Trophoblast cell (in vitro differentiated cells and primary cell): ENCODE data around the gene FSTL1.

ENCODE experiments used
- DNase-seq, 2 donors: peaks; one replicate each; pipeline ENCODE4 v3.0.0-alpha.2; 2016
- H2AFZ ChIP-seq: 2 replicates; pipeline ENCODE4 v1.6.1; 2013; ENCODE audit warnings: low read length, moderate library complexity, mild to moderate bottlenecking; ENCODE audit not compliant: insufficient read depth, poor library complexity
- H2AK5ac ChIP-seq: 2 replicates; pipeline ENCODE4 v1.6.1; 2013; ENCODE audit warnings: mild to moderate bottlenecking, low read length
- H2BK120ac ChIP-seq: 2 replicates; pipeline ENCODE4 v1.6.1; 2013; ENCODE audit warnings: low read length, mild to moderate bottlenecking, moderate library complexity; ENCODE audit not compliant: insufficient read depth, poor library complexity
- H2BK12ac ChIP-seq: 2 replicates; pipeline ENCODE4 v1.6.1; 2013; ENCODE audit warnings: mild to moderate bottlenecking, low read length, moderate library complexity
- H2BK5ac ChIP-seq: 2 replicates; pipeline ENCODE4 v1.6.1; 2013; ENCODE audit warnings: low read length, low read depth, moderate library complexity, mild to moderate bottlenecking; ENCODE audit not compliant: poor library complexity
- H3K14ac ChIP-seq: 2 replicates; pipeline ENCODE4 v1.6.1; 2013; ENCODE audit warnings: mild to moderate bottlenecking, low read length
- H3K18ac ChIP-seq: 2 replicates; pipeline ENCODE4 v1.6.1; 2013; ENCODE audit warnings: mild to moderate bottlenecking, low read length
- H3K23ac ChIP-seq: 2 replicates; pipeline ENCODE4 v1.6.1; 2013; ENCODE audit warnings: low read length
- H3K27ac ChIP-seq: 2 replicates; pipeline ENCODE4 v1.5.1; 2013; ENCODE audit warnings: low read depth, mild to moderate bottlenecking, inconsistent platforms, low read length, moderate library complexity
- H3K27me3 ChIP-seq: 2 replicates; pipeline ENCODE4 v1.6.1; 2013; ENCODE audit warnings: inconsistent platforms, mild to moderate bottlenecking, low read length, moderate library complexity; ENCODE audit not compliant: insufficient read depth
- H3K36me3 ChIP-seq, 2 experiments: 1 replicate in 1 of 2; 2 replicates in 1 of 2; pipeline ENCODE4 v1.6.1; 2013; ENCODE audit warnings: low read length in 2 of 2, mild to moderate bottlenecking in 2 of 2, moderate library complexity in 1 of 2; ENCODE audit not compliant: insufficient read depth in 2 of 2, control insufficient read depth in 1 of 2
- H3K4ac ChIP-seq: 2 replicates; pipeline ENCODE4 v1.6.1; 2013; ENCODE audit warnings: low read depth, mild to moderate bottlenecking, low read length, moderate library complexity
- H3K4me1 ChIP-seq, 2 experiments: 1 replicate in 1 of 2; 2 replicates in 1 of 2; pipeline ENCODE4 v1.6.1; 2013; ENCODE audit warnings: low read length in 2 of 2, mild to moderate bottlenecking in 2 of 2, moderate library complexity in 1 of 2; ENCODE audit not compliant: insufficient read depth in 2 of 2, control insufficient read depth in 1 of 2
- H3K4me2 ChIP-seq: 2 replicates; pipeline ENCODE4 v1.6.1; 2013; ENCODE audit warnings: inconsistent platforms, mild to moderate bottlenecking, low read length, moderate library complexity
- H3K4me3 ChIP-seq: 2 replicates; pipeline ENCODE4 v1.5.1; 2013; ENCODE audit warnings: mild to moderate bottlenecking, low read depth, low read length, inconsistent platforms
- H3K79me1 ChIP-seq: one replicate; pipeline ENCODE4 v1.6.1; 2013; ENCODE audit warnings: low read length
- H3K79me2 ChIP-seq: 2 replicates; pipeline ENCODE4 v1.6.1; 2013; ENCODE audit warnings: low read length, mild to moderate bottlenecking; ENCODE audit not compliant: control insufficient read depth, insufficient read depth, poor library complexity
- H3K9ac ChIP-seq: 2 replicates; pipeline ENCODE4 v1.6.1; 2013; ENCODE audit warnings: mild to moderate bottlenecking, low read length
- H3K9me3 ChIP-seq: 2 replicates; pipeline ENCODE4 v1.6.1; 2013; ENCODE audit warnings: low read depth, mild to moderate bottlenecking, control low read depth, inconsistent platforms, low read length; ENCODE audit not compliant: insufficient read depth
- H4K12ac ChIP-seq: 2 replicates; pipeline ENCODE4 v1.6.1; 2013; ENCODE audit warnings: low read depth, mild to moderate bottlenecking, low read length, moderate library complexity
- H4K8ac ChIP-seq: 2 replicates; pipeline ENCODE4 v1.6.1; 2013; ENCODE audit warnings: low read depth, mild to moderate bottlenecking, low read length, moderate library complexity
- H4K91ac ChIP-seq: one replicate; pipeline ENCODE4 v1.6.1; 2013; ENCODE audit warnings: low read depth, mild to moderate bottlenecking, low read length, moderate library complexity
- WGBS: extraction: QIAGEN DNeasy Blood & Tissue Kit; methylation state at CpG from one replicate; pipeline ENCODE4 v1.1.7; 2013; ENCODE audit warnings: missing lambda C conversion rate; ENCODE audit not compliant: insufficient read length, insufficient coverage; ENCODE audit errors: extremely low coverage; 5-methylcytosine and 5-hydroxymethylcytosine counted together

Gene FSTL1

DNA sequence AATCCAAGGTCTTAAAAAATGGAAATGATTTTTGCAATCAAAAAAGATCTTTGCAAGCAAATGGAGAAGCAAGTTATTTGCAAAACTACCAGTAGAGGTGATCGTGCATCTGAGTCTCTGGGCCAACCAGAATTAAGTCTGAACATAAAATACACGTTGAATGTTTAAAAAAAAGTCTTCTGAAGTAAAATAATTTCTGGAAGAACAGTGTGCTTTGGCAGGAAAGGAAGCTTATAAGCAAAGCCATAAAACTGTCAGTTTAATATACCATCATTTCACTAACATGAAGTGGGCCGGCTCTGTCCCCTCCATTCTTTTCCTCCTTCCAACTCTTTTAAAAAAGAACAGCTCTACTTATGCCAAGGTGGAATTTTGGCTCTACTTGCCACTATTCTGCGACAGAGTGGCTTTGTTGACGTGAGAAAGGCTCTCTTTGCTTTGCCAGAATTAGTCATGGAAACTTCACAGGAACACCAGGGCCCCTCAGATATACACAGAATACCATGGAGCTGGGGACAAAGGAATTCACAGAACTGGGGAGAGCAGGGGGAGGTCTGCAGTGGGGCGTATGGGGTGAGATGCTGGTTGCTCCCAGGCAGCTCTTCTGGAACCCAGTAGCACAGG, 29.8 kb downstream of the FSTL1 start:
- no peaks in the 10 kb centered on the region for H3K79me2 ChIP-seq
- WGBS: no CpG with 5 or more reads among the region's 6 CpGs
- no peak overlapping the region for H3K14ac ChIP-seq
- no peak overlapping the region for H3K4ac ChIP-seq
- H2BK5ac ChIP-seq: no peak overlapping the region
- H2AFZ ChIP-seq: no peak overlapping the region
- no peak overlapping the region for H2AK5ac ChIP-seq
- no peak overlapping the region for H3K4me2 ChIP-seq
- H3K27me3 ChIP-seq: no peaks in the 10 kb centered on the region
- H2BK120ac ChIP-seq: no peak overlapping the region
- H3K79me1 ChIP-seq: peaks cover 6% of the 10 kb centered on the region
- no peak overlapping the region for H2BK12ac ChIP-seq
- no peak overlapping the region for H4K8ac ChIP-seq
- H4K12ac ChIP-seq: no peak overlapping the region
- no peak overlapping the region for H3K27ac ChIP-seq
- no peak overlapping the region for H3K18ac ChIP-seq
- H4K91ac ChIP-seq: no peak overlapping the region
- peaks cover 2 to 4% of the 10 kb centered on the region in 2 experiments for H3K4me1 ChIP-seq
- no peak overlapping the region for H3K4me3 ChIP-seq
- no peak for DNase-seq
- H3K23ac ChIP-seq: no peak overlapping the region
- H3K9ac ChIP-seq: no peak overlapping the region
- H3K9me3 ChIP-seq: no peaks in the 10 kb centered on the region
- peaks cover 14 to 26% of the 10 kb centered on the region in 2 experiments for H3K36me3 ChIP-seq

DNA sequence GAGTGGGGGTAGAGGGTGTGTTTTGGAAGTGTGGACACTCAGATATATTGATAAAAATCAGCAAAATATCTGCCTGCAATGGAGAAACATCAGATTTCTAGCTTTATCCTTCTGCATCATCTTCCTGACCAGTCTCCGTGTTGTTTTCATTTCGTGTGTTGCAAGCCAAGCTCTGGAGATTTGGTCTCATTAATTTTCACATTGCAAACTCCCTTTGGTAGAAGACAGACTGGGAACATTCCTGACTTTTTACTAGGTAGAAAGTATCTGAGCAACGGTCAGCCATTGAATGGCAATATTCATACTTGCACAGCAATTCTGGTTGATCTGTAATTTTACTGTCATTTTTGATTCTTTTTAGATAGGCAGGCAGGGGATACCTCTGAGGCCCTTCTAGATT, 30.4 kb downstream of the FSTL1 start:
- H3K4me2 ChIP-seq: no peak overlapping the region
- no peak overlapping the region for H3K4ac ChIP-seq
- peaks cover 2 to 4% of the 10 kb centered on the region in 2 experiments for H3K4me1 ChIP-seq
- no peaks in the 10 kb centered on the region for H3K27me3 ChIP-seq
- H3K9me3 ChIP-seq: no peaks in the 10 kb centered on the region
- peaks cover 6% of the 10 kb centered on the region for H3K79me1 ChIP-seq
- H3K79me2 ChIP-seq: no peaks in the 10 kb centered on the region
- H2BK120ac ChIP-seq: no peak overlapping the region
- H2BK5ac ChIP-seq: no peak overlapping the region
- no peak overlapping the region for H2AK5ac ChIP-seq
- no CpG with 5 or more reads among the region's 3 CpGs for WGBS
- no peak overlapping the region for H2BK12ac ChIP-seq
- H3K14ac ChIP-seq: no peak overlapping the region
- no peak overlapping the region for H2AFZ ChIP-seq
- no peak overlapping the region for H4K91ac ChIP-seq
- peaks cover 18 to 30% of the 10 kb centered on the region in 2 experiments for H3K36me3 ChIP-seq
- no peak overlapping the region for H4K8ac ChIP-seq
- no peak overlapping the region for H3K4me3 ChIP-seq
- H3K9ac ChIP-seq: no peak overlapping the region
- H4K12ac ChIP-seq: no peak overlapping the region
- H3K27ac ChIP-seq: no peak overlapping the region
- H3K23ac ChIP-seq: no peak overlapping the region
- DNase-seq: no peak
- H3K18ac ChIP-seq: no peak overlapping the region

DNA sequence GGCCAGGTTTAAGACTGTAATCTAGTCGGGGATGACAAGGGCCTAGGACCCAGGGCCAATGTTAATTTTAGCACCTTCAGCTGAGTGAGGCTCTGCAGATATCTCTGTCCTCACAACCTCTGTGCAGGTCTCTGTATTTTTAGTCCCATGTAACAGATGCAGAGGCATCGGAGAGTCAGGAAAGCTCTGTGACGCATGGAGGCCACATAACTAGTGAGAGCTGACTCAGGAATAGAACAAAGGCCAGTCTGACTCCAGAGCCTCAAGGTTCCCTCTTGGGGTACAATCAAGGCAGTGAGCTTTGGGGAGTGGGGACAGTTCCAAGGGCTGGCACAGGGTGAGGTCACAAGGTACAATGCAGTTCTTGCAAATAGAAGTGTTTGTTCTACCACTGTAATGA, 31.0 kb downstream of the FSTL1 start:
- Histone ChIP-seq H3K36me3 (peaks cover 16 to 30% of the 10 kb centered on the region in 2 experiments), H4K91ac (no peak overlapping the region), H3K27ac (no peak overlapping the region), H3K9ac (no peak overlapping the region), H3K4ac (no peak overlapping the region), H4K12ac (no peak overlapping the region), H3K23ac (no peak overlapping the region), H3K9me3 (no peaks in the 10 kb centered on the region), H3K79me2 (no peaks in the 10 kb centered on the region), H4K8ac (no peak overlapping the region), H3K79me1 (peaks cover 6% of the 10 kb centered on the region), H3K18ac (no peak overlapping the region), H2BK5ac (no peak overlapping the region), H3K4me3 (no peak overlapping the region), H2BK120ac (no peak overlapping the region), H3K4me2 (no peak overlapping the region), H3K14ac (no peak overlapping the region), H3K4me1 (peaks cover 2 to 4% of the 10 kb centered on the region in 2 experiments), H2AK5ac (no peak overlapping the region), H3K27me3 (no peaks in the 10 kb centered on the region), H2AFZ (no peak overlapping the region), H2BK12ac (no peak overlapping the region)
- WGBS: no CpG with 5 or more reads among the region's 3 CpGs
- DNase-seq: no peak

DNA sequence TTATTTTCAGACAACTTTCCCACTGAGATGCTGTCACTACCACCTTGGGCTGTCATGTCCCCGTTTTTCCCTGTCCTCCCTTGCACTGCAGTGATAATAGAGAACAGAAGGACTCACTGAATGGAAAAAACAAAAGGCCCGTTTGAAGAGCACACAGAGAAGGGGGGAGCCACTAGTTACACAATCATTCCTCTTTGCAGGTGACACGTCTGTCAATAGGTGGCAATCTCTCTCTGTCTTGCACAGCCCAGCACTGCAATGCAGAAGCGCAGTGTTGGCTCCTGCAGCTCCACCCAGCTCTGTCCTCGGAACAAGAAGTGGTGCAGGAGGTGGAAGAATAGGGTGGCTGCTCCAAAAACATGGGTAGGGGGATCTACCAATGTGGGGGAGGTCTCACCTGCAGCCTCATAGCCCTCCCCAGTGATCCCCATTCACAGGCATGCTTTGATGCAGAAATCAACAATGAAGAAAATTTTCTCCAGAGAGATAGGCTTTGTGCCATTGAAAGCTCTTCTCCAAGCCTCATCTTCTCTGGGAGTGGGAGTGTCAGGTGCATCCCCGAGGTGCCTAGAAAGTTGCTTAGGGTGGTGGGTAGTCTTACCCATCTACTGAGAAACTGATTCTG, 31.8 kb downstream of the FSTL1 start:
- H4K12ac ChIP-seq: no peak overlapping the region
- no peak overlapping the region for H3K27ac ChIP-seq
- H4K91ac ChIP-seq: no peak overlapping the region
- H3K27me3 ChIP-seq: no peaks in the 10 kb centered on the region
- H3K23ac ChIP-seq: no peak overlapping the region
- no peak overlapping the region for H3K4me2 ChIP-seq
- no peak overlapping the region for H2BK5ac ChIP-seq
- H3K9me3 ChIP-seq: no peaks in the 10 kb centered on the region
- H2AFZ ChIP-seq: no peak overlapping the region
- peak overlapping the region; percentile 14 for H3K18ac ChIP-seq
- H4K8ac ChIP-seq: no peak overlapping the region
- WGBS: no CpG with 5 or more reads among the region's 6 CpGs
- no peak overlapping the region for H3K14ac ChIP-seq
- H3K36me3 ChIP-seq: peaks cover 12 to 25% of the 10 kb centered on the region in 2 experiments
- H3K79me2 ChIP-seq: no peaks in the 10 kb centered on the region
- H3K9ac ChIP-seq: no peak overlapping the region
- DNase-seq: no peak
- H3K4ac ChIP-seq: no peak overlapping the region
- H2BK120ac ChIP-seq: no peak overlapping the region
- H2BK12ac ChIP-seq: no peak overlapping the region
- H3K4me3 ChIP-seq: no peak overlapping the region
- no peak overlapping the region for H2AK5ac ChIP-seq
- H3K79me1 ChIP-seq: peaks cover 6% of the 10 kb centered on the region
- H3K4me1 ChIP-seq: peaks cover 2 to 4% of the 10 kb centered on the region in 2 experiments
